Midbrain (tissue), 1 donor: ENCODE measurements around the gene FSTL5.
A peak's percentile ranks its signal among the peaks of the same experiment; 100 is the strongest.

ENCODE experiments used
- DNase-seq: peaks from one replicate; lab custom pipeline; 2025; lab: John Stamatoyannopoulos, UW

Gene FSTL5

DNA sequence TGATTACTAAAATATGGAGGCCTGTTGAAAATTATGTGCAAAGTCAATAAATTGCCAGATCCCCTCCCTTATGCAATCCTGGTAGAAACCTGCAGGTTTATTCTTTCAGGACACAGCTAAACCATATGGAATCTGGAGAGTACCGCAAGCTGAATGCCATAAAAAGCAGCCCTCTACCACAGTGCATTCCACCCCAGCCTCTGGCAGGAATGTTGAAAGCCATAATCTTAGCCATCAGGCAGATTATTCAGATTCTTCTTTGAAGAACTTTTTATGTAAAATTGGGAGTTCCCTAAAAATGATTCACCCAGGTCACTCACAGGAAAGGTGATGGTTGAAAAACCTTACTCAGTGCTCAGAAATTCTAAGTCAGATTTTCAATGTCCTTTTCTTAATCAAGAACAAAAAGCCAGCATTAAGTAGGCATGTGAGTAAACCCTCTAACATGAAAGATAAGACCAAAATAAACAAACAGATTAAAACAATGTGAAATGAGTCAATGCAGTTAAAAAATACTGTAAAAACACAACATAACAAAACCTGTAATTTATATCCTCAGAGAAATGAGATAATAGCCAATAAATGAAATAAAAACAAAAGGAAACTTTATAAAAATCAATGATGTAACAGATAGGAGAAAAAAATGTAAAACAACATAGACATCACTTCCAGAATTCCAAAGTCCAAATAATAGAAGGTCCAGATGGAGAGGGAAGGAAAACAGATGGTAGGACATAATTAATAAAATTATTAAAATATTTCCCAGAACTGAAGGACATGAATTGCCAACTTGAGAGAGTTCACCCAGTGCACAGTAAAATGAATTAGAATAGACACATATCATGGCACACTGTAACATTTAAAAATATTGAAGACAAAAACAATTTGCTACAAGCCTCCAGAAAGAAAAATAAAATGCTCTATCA lies 226.9 kb downstream of the FSTL5 start:
- no peak for DNase-seq

DNA sequence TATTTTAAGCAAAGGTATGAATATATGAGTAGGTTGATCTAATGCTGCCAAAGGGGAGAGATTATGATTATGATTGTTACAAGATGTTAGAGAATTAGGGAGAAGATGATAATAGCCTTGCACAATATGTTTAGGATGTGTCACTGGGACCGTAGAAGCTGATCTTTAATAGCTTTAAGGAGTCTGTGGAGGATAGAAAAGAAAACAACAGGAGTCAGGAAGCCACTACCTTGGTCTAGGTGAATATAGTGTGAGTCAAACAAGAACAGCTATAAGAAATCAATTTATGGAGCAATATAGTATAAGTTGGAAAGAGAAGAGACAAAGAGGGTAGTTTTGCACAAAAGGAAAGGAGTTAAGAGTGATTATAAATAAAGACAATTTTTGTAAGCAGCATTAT lies 232.7 kb downstream of the FSTL5 start:
- DNase-seq: no peak

DNA sequence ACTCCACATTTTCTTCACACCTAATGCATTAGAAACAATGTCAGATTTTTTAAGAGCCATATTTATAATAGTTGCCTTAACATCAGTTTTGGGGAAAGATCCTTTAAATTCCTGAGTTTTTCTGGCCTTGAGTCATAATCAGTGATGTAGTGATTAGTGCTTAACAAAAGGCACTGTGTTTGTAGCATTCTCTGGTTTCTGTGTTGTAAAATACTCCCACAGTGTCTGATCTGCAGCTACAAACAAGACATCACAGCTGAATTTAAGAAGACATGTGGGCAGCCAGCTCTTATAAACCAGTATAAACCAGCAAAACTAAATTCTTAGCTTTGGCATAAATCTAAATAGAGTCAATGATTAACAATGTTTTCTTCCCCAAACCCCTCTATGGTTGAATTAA lies 233.8 kb downstream of the FSTL5 start:
- DNase-seq: peak; percentile 51

DNA sequence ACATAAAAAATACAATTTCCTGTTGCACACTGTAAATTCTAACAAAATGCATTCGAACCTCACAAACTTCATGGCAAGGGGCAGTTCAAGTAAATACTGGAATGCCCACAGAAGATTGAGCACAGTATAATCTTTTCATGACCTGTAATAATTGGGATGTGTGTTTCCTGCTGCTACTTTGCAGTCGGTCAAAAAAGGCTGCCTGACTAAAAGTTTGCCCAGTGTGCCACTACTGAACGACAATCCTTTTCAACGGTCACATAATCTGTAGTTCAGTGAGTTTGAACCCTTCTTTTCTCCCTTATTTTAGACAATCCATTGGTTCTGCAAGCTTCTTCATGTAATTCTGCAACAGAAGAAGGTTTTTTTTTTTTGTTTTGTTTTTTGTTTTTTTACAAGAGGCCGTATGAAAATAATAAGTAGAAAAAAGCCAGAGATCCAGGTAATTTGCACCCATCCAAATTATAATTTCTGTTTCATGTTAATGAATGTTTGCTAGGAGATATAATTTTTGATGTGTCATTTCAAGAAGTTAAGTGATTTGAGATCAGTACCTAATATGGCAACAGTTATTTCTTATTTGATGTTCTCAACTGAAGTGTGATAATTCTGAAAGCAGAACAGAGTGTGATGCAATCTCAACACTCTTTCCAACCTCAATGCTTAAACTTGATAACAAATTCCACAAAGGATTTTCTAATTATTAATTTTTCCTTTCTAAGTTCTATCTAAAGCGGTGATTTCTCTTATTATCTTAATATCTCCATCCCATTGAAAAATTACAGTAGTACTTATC lies 237.6 kb downstream of the FSTL5 start:
- peak; percentile 16 for DNase-seq

DNA sequence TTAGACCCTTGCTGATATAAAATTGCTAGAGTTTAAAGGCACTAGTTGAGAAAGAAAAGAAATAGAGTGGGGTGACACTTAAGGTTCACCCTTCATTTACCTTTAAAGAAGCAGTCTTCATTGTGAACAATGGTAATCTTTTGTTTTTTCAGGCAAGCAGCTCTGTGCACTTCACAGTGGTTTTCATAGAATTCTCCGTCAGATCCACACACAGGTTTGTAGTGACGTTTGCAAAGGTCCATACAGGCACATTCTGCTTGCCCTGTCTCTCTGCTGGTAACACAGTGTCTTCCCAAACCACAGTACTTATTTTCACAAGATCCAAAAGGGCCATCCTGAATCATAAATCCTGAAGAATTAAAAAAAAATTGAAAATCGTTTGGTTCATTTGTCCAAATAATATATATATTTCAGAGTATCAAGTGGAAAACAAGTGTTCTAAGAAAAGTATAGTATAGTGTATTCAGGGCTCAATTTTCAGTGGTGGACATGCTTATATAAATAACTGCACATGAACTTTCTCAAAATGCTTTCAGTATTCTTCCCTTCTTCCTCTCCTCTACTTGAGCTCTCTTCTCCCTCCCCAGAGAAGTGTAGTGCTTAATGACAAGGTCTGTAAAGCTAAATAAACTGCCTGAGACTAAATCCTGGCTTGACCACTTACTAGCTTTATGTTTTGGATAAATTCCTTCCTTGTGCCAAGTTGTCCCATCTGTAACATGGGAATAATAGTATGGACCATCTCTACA lies 243.3 kb downstream of the FSTL5 start:
- DNase-seq: no peak

DNA sequence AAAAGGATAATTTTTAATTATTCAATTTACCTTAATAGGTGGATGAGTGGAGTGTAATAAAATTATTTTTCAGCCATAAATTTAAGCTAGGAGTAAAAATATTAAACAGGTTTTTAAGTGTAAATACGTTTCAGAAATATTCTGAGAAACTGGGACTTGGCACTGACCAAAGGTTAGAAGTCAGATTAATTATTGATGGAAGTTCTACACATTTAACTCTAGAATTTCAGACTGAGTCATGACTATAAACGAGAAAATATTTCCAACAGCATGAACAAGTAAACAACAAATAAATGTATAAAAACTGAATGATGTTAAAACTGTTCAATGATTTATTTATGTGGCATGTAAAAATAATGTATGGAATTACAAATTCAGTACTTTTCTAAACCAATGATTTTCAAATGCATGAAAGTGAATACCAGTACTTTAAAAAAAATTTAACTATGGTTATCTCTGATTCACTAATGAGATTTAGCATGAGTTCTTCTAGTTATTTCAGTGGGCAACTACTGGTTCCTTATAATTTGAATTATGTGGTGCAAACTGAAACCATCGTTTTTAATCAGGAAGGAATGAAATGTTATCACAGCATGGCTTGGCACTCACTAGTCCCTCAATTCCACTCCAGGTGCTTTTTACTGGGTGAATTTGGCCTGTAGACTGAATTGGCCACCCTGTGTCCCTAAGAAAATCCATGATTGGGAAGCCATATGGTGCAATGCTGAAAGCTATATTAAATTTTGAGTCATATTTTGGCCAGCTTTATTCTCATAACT lies 244.2 kb downstream of the FSTL5 start:
- no peak for DNase-seq

DNA sequence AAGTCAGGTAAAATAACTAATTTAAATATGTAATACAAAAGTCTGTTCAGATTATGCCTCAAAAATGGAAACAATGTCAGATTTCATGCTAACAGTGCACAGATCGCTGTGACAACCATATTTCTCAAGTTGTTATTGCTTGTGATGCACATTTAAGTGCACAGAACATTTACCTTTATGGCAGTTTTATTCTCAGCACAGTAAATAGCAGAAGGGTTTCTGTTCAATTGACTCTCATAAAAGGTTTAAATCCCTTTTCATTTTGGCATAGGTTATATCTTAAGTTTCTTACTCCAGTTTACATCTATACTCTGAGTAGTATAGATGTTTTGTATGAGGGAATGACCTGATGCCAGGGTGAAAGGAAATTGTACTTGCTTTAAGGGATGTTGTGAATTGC lies 247.8 kb downstream of the FSTL5 start:
- no peak for DNase-seq

DNA sequence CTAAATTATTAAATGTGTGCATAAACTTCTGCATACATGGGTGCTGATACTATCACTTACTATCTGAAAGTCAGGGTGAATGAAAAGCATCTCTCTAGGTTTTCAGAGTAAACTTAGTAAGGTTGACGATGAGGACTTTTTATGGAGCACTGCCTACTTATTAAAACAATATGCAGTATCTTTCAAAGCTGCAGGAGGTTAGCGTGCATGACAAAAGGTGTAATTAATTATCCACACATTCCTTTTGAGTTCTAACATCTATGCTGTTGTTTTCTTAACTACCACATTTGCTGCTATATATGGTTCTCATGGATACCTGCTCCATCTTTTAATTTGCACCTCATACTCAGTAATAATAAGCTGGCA lies 256.2 kb downstream of the FSTL5 start:
- DNase-seq: no peak

DNA sequence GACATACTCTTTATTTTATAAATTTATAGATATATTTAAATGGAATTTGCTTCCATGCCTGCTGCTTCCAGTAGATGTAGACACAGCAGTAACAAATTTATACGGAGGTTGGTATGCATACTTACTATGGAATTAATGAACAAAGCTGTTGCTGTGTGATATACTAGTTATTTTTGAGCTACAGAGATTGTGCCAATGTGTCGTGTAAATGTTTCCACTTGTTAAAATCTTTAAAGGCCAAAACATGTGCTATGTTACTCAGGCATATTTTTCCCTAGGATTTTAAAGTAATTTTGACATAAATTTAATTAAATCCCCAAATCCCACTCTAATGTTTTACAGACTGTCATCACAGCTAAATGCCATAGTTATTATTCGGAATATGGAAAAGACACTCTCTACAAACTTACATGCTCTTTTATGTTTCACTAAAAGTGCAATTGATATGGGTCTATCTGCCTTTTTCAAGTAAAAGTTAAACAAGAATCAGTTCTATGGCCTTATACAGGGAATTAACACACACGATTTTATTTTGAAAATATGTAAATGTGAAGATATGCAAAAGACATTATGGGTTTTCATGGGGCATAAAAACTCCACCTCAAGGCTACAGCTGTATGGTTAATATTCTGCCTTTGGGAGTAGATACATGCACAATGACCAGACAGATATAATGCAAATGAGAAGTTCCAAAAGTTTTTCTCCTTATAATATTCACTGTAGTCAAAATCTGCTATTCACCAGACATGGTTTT lies 256.8 kb downstream of the FSTL5 start:
- DNase-seq: no peak

DNA sequence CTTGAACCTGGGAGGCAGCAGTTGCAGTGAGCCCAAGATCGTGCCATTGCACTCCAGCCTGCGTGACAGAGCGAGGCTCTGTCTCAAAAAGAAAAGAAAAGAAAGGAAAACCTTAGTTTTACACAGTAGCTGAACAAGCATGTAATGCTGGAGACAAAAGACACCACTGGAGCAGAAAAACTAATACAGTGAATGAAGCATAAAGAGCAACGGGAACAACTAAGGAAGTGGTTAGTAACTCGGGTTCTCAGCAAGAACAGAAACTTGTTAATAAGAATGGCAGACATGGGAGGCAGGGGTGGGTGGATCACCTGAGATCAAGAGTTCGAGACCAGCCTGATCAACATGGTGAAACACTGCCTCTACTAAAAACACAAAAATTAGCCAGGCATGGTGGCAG lies 263.7 kb downstream of the FSTL5 start:
- DNase-seq: no peak

DNA sequence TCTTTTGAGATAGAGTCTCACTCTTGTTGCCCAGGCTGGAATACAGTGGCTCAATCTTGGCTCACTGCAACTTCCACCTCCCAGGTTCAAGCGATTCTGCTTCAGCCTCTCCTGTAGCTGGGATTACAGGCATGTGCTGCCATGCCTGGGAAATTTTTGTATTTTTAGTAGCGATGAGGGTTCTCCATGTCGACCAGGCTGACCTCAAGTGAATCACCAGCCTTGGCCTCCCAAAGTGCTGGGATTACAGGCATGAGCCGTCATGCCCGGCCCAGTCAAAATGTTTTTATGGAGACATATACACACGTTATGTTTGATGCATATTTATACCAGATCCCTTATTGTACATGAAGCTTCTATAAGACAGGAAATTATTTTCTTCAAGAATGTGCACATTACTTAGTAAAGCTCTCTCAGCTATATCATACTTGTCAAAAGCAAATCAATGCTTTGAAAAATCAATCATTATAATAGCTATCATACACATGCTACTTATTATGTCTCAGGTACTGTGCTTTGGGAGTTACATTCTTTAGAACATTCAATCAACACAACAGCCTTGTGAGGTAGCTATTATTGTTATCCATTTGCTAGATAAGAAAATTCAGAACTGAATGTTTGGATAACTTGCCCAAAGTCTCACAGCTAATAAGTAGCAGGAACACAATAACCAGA lies 269.2 kb downstream of the FSTL5 start:
- DNase-seq: no peak

DNA sequence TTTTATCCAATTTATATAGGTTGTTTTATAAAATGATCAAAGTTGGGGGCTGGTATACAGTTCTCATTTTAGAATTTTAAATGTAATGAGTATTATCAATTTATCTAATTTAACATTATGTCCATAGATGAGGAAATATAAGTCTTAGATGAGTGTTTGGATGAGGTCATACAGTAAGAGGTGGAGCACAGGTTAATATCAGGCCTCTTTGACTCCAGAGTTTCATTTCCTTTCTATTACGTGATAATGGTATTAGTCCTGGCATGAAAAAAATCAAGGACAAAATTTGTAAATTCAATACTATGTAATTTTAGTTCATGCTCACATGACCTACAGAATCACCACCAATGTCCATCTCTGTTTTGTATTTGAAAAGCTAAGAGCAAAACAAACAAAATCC lies 269.8 kb downstream of the FSTL5 start:
- no peak for DNase-seq

DNA sequence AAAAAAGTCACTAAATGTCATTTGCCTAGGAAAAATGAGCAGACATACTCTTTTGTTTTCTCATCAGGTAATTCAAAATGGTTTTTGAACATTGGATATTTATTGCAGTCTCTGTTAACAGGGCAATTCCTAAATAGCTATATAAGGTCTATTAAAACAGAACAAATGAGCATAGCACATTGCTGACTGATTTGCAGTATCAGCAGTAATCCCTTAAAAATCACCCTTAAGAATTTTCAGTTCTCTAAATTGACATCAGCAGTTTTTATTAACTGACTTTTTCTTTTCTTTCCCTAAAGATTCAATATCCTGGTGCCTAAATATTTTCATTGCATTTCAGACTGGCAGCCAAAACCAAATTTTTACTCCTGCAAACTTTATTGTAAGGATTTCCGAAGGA lies 270.2 kb downstream of the FSTL5 start:
- DNase-seq: no peak

DNA sequence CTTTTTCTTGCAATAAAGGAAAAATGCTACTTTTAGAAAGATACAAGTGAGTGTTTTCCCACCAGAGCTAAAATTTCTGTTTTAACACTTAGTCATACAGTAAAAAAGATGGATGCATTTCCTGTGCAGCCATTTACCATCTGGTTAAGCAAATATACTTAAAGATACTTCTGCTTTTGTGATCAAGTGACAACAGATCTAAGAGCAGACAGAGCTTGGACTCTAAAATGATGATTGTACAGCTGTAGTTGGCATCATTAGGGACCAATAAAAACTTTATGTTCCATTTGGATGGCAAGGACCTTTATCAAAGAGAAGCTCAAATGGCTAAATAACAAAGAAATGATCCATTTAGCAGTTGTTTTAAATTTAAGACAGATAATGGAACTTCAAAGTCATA lies 270.8 kb downstream of the FSTL5 start:
- no peak for DNase-seq

DNA sequence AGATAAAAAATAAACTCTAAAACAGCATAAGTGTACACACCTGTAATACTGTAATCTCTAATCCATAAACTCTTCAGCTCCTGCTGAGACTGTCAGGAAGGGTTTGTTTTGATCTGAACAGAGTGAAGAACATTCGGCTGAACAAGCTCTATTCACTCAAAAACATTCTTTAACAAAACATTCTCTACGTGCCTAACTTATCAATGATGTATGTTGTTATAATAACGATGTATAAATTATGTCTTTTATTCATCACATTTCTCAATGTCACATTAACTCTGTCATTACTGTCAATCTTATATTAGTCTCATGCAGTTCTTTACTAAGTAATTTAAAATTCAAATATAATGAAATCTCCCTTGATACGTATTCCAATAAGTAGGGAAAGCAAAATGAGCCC lies 280.6 kb downstream of the FSTL5 start:
- DNase-seq: no peak

DNA sequence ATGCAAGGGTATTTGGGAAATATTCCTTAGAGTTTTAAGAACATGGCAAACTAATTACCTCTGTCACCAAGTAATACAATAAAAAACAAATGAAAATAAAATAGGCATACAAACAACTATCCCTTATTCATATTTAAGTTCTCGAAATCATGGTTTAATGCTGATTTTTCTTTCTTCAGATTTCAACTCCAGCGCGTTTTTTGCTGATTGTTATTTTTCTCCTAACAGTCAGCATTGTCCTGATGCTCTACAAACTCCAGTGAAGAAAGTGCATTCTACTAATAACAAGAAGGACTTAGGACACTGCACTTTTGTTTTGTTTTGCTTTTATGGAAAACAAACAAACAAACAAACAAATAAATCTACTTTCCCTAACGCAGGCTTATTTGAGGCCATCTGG lies 282.4 kb downstream of the FSTL5 start:
- DNase-seq: no peak

DNA sequence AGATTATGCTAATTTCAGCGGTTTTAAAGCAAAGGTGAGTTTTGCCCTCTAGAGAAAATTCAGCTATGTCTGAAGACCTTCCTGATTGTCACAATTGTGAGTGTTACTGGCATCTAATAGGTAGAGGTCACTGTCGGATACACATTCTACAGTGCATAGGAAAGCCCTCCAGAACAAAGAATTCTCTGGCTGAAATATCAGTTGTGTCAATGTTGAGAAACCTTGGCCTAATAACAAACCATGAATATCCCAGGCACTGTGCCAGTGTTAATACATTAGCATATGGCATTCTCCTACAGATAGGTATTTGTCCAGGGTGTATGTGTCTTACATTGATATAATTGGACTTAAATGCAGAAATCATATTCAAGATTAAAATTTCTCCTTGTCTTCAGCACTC lies 294.3 kb downstream of the FSTL5 start:
- no peak for DNase-seq

DNA sequence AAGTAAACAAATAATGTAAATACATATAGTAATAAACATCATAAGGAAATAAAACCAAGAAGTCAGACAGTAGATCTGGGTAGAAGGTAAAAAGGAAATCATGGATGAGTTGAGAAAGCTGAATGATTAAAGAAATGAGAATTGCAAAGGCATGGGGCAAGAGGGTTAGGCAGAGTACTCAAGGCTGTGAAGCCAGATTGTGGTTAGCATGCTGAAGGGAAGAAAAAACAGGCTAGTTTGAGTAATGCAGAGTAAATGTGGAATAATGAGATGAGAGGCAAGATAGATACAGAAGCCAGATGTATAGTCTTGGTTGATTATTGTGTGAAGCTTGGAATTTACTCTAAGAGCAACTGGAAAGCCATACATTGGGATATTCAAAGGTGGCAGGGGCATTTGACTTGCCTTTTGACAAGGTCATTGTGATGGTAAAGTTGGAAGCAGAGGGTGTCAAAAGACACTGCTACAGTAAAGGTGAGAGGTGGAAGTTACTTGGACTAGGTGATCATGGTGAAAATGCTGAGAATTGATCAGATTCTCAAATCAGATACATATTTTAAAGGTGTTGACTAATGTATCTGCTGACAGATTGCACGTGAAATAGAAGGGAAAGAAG lies 307.0 kb downstream of the FSTL5 start:
- no peak for DNase-seq

DNA sequence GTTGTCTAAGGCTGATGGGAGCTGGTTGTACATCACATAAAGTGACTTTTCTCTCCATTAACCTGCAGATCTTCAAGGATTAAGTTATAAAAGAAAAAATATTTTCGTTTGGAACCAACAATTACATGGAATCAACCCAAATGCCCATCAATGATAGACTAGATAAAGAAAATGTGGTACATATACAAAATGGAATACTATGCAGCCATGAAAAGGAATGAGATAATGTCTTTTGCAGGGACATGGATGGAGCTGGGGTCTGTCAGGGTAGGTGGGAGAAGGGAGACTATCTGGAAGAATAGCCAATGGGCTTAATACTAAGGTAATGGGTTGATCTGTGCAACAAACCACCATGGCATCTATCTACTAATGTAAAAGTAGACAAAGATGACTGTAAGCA lies 313.2 kb downstream of the FSTL5 start:
- no peak for DNase-seq

DNA sequence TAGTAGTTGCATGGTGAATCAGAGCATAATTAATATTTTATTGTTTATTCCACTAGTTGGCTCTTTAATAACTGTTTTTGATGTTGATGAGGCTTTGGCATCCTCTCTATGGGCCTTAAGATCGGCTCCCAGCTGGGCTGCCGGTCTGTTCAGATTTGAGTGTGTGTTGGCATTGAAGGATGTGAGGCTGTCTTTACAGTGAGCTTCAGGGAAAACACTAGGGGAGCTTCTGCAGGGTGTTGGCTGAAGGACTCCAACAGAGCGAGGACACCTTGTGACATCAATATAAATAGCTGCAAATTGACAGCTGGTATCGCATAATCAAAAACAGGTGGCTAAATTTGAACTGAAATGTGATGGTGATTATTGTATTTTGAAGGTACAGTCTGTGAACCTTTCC lies 322.0 kb downstream of the FSTL5 start:
- DNase-seq: no peak
